ENCODE results near the gene CYP4F11. TPM values are rescaled to one million over a fixed set of nuclear protein-coding genes. Genes with fewer than 3 reads are reported as not detected.
"Not testable (repeated sequence)": the region's sequence is repeated elsewhere in the genome, so short reads cannot be mapped to it uniquely, and the experiment has no call there.

CYP4F11 gene
- total RNA-seq, 4 donors from 2014 or later = 0.56 to 39.5 (median 7.5) TPM

- intact Hi-C loops (cut with DNase I) = no loop called here
- Histone ChIP-seq H3K4me1 (no peaks in the 10 kb centered on the region), H3K36me3 (no peaks in the 10 kb centered on the region), H3K4me3 (replicated peaks in 1 of 3) (no peak overlapping the region), H3K27me3 (no peaks in the 10 kb centered on the region), H3K27ac (no peak overlapping the region), H3K9me3 (no peaks in the 10 kb centered on the region)
- no peak for DNase-seq
- WGBS, 2 donors = 75 to 81% methylated on average over 6 of the region's 6 CpGs
- TF ChIP-seq POLR2A (IDR thresholded peaks at IDR 0.05) (no peak), CTCF (IDR thresholded peaks at IDR 0.05) (no peak)
These were observed 42.9 kb downstream of the CYP4F11 start for GRCh38 chr19:15891434-15891833.

DNA sequence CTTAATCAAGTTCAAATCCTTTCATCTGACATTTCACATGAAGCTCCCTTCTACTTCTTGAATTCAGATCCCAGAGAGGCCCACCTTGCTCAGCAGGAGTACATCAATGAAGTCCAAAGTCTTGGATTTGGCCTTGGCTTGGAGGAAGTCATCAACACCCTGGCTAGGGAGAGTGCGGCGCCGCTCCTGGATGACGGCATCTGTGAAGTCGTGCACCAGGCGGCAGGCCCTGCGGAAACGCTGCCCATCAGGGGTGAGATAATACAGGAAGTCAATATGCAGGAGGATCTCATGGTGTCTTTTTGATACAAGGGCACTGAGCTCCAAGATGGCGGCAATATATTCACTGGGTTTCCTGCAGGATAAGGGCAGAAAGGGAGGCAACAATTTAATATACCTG lies 45.0 kb downstream of the CYP4F11 start:
- H3K27ac ChIP-seq; H3K4me3 ChIP-seq (replicated peaks in 1 of 3); intact Hi-C loops (cut with DNase I); H3K9me3 ChIP-seq; H3K36me3 ChIP-seq; H3K4me1 ChIP-seq; H3K27me3 ChIP-seq; DNase-seq: not testable (repeated sequence)
- 94% methylated on average over 9 of the region's 9 CpGs for WGBS, 2 donors

- Histone ChIP-seq H3K27me3 (no peaks in the 10 kb centered on the region), H3K9me3 (no peaks in the 10 kb centered on the region), H3K4me3 (replicated peaks in 1 of 3) (no peak overlapping the region), H3K4me1 (no peaks in the 10 kb centered on the region), H3K36me3 (no peaks in the 10 kb centered on the region), H3K27ac (no peak overlapping the region)
- TF ChIP-seq CTCF (IDR thresholded peaks at IDR 0.05) = no peak
- TF ChIP-seq POLR2A (IDR thresholded peaks at IDR 0.05) = no peak
- intact Hi-C loops (cut with DNase I) = no loop called here
- 73 to 84% methylated on average over 2 to 4 of the region's 7 CpGs for WGBS, 2 donors
- DNase-seq = no peak
These were observed 48.4 kb downstream of the CYP4F11 start for GRCh38 chr19:15885919-15886318.

DNA sequence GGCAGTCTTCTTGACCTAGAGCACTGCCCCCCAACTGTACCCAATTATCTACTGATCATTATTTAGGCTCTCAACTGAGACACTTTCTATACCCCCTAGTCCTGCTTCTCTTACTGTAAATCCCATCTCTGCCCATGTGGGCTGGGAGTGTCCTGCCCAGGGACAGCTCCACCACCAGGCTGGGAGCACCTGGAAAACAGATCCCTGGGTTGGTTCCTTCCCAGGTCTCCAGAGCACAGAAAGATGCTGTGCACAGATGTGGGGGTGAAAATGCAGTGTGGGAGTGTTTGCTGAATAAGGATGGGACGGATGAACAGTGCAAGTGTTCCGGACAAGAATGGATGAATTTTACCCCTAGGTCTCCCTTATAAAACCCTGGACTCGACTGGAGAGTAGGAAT lies 49.2 kb downstream of the CYP4F11 start:
- no peak for DNase-seq

DNA sequence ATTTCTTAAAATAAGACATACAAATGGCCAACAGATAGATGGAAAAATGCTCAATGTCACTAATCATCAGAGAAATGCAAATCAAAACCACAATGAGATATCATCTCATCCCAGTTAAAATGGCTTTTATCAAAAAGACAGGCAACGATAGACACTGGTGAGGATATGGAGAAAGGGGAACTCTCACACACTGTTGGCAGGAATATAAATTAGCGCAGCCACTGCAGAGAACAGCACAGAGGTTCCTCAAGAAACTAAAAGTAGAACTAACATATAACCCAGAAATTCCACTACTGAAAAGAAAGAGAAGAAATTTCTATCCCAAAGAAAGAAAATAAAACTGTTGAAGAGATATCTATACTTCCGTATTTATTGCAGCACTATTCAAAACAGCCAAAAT lies 51.0 kb downstream of the CYP4F11 start:
- DNase-seq; H3K4me1 ChIP-seq; H3K27ac ChIP-seq; H3K27me3 ChIP-seq; intact Hi-C loops (cut with DNase I); H3K4me3 ChIP-seq (replicated peaks in 1 of 3); H3K9me3 ChIP-seq; H3K36me3 ChIP-seq: not testable (repeated sequence)
- 81% methylated on average over 3 of the region's 3 CpGs for WGBS, 2 donors

More for the DNA sequence above, 49.2 kb downstream of the CYP4F11 start:
- intact Hi-C loops (cut with DNase I) = no loop called here
- WGBS, 2 donors = 68 to 73% methylated on average over 3 of the region's 3 CpGs
- H3K27me3 ChIP-seq = no peaks in the 10 kb centered on the region
- H3K4me1 ChIP-seq = no peaks in the 10 kb centered on the region
- no peak overlapping the region for H3K4me3 ChIP-seq (replicated peaks in 1 of 3)
- H3K36me3 ChIP-seq = no peaks in the 10 kb centered on the region
- no peaks in the 10 kb centered on the region for H3K9me3 ChIP-seq
- H3K27ac ChIP-seq = no peak overlapping the region
- TF ChIP-seq POLR2A (IDR thresholded peaks at IDR 0.05) (no peak), CTCF (IDR thresholded peaks at IDR 0.05) (no peak)

DNA sequence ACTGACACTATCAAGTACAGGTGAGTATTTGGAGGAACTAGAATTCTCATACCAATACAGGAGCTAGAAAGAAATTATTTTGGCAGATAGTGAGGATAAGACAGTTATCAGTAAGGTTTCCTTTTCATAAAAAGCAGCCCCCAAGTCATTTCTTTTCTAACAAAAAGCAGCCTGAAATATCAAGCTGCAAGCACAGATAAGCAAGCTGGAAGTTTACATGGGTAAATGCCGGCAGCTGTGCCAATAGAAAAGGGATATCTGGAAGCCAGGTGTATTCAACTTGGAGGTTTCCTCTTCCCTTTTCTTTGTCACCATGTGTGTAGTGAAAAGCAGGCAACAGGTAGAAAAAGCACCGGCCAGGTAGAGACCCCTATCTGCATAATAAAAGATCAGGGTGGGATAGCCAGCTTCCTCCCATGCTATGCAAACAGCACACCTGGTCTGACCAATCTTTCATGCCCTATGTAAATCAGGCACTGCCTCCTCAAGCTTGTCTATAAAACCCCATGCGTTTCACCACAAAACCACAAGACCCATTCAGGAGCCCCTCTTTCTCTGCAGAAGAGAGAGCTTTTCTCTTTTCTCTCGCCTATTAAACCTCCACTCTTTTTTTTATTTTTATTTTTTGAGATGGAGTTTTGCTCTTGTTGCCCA lies 59.4 kb downstream of the CYP4F11 start:
- no peaks in the 10 kb centered on the region for H3K4me1 ChIP-seq
- H3K27me3 ChIP-seq = no peaks in the 10 kb centered on the region
- H3K9me3 ChIP-seq = no peaks in the 10 kb centered on the region
- DNase-seq = no peak
- 54 to 60% methylated on average over 4 of the region's 4 CpGs for WGBS, 2 donors
- no peak overlapping the region for H3K4me3 ChIP-seq (replicated peaks in 1 of 3)
- intact Hi-C loops (cut with DNase I) = no loop called here
- H3K27ac ChIP-seq = no peak overlapping the region
- no peak for TF ChIP-seq CTCF (IDR thresholded peaks at IDR 0.05)
- no peak for TF ChIP-seq POLR2A (IDR thresholded peaks at IDR 0.05)
- no peaks in the 10 kb centered on the region for H3K36me3 ChIP-seq

DNA sequence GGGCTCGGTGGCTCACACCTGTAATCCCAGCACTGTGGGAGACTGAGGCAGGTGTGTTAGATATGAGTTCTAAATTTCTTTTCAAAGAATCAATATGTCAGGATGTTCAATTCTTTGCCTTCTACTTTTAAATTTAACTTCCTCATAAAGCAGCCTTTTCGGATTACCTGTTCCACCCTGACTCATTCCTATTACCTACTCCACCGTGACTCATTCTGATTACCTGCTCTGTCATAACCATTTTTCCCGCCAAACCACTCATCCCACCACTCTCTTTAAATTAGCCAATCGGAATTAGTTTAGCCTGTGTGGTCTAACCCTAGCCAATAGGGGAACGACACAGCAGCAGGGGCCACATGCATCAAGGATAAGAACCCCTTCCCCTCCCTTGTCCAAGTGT lies 60.6 kb downstream of the CYP4F11 start:
- H3K4me3 ChIP-seq (replicated peaks in 1 of 3); intact Hi-C loops (cut with DNase I); H3K27me3 ChIP-seq; DNase-seq; H3K36me3 ChIP-seq; H3K27ac ChIP-seq; H3K9me3 ChIP-seq; H3K4me1 ChIP-seq: not testable (repeated sequence)
- 86 to 88% methylated on average over 6 of the region's 6 CpGs for WGBS, 2 donors
